ENCODE data around the gene OGDH. TPM values are rescaled to one million over a fixed set of nuclear protein-coding genes. Genes with fewer than 3 reads are reported as not detected.

The OGDH gene
- total and polyA plus RNA-seq, 7 donors: 39.0 to 102 (median 74.4) TPM

DNA sequence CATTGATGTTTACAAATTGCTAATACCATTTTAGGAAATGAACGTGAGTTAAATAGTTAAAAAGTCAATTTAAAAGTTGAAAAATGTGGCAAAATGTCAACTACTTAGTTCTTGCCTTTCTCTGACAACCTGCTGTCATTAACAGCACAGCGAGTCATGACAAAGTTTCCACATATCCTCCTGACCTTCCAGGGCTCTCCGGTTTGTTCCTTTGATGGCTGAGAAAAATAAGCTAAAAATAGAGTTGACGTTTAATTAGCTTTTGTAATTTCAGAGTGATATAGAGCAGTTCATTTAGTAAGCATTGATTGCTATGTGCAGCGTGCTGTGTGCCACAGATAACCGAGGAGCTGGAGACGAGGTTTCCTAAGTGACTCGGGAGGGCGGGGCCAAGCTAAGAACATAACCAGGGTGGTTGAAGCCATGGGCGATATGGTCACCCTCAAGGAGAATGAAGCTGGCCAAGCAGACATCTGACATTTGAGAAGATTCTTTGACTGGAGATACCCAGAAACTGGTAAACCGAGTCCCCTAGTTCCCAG lies 47.9 kb downstream of the OGDH start:
- Histone ChIP-seq H3K27ac (no peak overlapping the region), H3K9me3 (no peaks in the 10 kb centered on the region), H3K27me3 (no peaks in the 10 kb centered on the region), H3K36me3 (peaks cover 0 to 79% (median 11%) of the 10 kb centered on the region in 4 donors), H3K4me3 (no peak overlapping the region), H3K4me1 (peaks cover 0 to 11% (median 8%) of the 10 kb centered on the region in 4 donors)
- DNase-seq: no peak
- intact Hi-C loops (cut with DNase I): no loop called here
- WGBS, 2 donors: 86 to 94% methylated on average over 11 of the region's 11 CpGs
- TF ChIP-seq EP300 (IDR thresholded peaks at IDR 0.05): no peak
- TF ChIP-seq POLR2AphosphoS5 (IDR thresholded peaks at IDR 0.05): no peak
- TF ChIP-seq POLR2A (IDR thresholded peaks at IDR 0.05): no peak
- TF ChIP-seq, protein P1, sequence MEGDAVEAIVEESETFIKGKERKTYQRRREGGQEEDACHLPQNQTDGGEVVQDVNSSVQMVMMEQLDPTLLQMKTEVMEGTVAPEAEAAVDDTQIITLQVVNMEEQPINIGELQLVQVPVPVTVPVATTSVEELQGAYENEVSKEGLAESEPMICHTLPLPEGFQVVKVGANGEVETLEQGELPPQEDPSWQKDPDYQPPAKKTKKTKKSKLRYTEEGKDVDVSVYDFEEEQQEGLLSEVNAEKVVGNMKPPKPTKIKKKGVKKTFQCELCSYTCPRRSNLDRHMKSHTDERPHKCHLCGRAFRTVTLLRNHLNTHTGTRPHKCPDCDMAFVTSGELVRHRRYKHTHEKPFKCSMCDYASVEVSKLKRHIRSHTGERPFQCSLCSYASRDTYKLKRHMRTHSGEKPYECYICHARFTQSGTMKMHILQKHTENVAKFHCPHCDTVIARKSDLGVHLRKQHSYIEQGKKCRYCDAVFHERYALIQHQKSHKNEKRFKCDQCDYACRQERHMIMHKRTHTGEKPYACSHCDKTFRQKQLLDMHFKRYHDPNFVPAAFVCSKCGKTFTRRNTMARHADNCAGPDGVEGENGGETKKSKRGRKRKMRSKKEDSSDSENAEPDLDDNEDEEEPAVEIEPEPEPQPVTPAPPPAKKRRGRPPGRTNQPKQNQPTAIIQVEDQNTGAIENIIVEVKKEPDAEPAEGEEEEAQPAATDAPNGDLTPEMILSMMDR (IDR thresholded peaks at IDR 0.05): no peak

DNA sequence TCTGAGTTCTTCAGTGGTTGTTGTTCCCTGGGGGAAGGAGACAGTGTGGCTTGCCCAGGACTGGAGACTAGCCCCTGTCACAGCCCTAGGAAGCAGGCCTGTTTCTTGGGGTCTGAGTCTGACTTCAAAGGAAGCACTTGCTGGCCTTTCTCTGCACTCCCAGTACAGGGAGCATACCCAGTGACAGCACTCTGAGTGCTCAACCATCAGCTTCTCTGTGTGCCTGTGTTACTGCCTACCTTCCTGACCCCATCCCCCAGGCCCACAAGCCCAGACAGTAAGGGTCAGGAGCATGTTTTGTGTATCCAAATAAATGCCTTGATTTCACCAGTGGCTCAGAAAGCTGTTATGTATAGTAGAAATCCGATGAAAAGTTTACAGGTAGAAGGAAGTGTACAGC lies 48.9 kb downstream of the OGDH start:
- WGBS, 2 donors: 59 to 94% methylated on average over 1 of the region's 1 CpG
- intact Hi-C loops (cut with DNase I): no loop called here
- TF ChIP-seq EP300 (IDR thresholded peaks at IDR 0.05) (no peak), POLR2AphosphoS5 (IDR thresholded peaks at IDR 0.05) (no peak), POLR2A (IDR thresholded peaks at IDR 0.05) (no peak)
- TF ChIP-seq, protein P1 (IDR thresholded peaks at IDR 0.05): no peak
- Histone ChIP-seq H3K4me1 (peaks cover 0 to 10% (median 7%) of the 10 kb centered on the region in 4 donors), H3K27ac (no peak overlapping the region), H3K36me3 (peaks cover 0 to 70% (median 2%) of the 10 kb centered on the region in 4 donors), H3K4me3 (no peak overlapping the region), H3K27me3 (no peaks in the 10 kb centered on the region), H3K9me3 (no peaks in the 10 kb centered on the region)
- DNase-seq: no peak

DNA sequence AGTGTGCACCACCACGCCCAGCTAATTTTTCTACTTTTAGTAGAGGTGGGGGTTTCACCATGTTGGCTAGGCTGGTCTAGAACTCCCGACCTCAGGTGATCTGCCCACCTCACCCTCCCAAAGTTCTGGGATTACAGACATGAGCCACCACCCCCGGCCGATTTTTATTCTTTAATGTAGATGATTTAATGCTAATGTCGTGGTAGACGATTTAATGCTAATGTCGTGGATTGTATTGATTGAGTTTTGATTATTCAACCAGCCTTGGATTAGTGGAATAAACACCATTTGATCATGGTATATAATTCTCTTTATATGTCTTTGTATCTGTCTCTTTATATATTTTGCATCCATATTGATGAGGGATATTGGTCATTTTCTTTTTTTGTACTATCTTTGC lies 52.6 kb downstream of the OGDH start:
- 96% methylated on average over 7 of the region's 7 CpGs for WGBS, 2 donors
- no peak for TF ChIP-seq EP300 (IDR thresholded peaks at IDR 0.05)
- TF ChIP-seq POLR2AphosphoS5 (IDR thresholded peaks at IDR 0.05): no peak
- no peak for TF ChIP-seq POLR2A (IDR thresholded peaks at IDR 0.05)
- TF ChIP-seq, protein P1 (IDR thresholded peaks at IDR 0.05): no peak
- intact Hi-C loops (cut with DNase I): no loop called here
- DNase-seq: no peak
- Histone ChIP-seq H3K9me3 (peaks cover 0 to 7% (median 2%) of the 10 kb centered on the region in 4 donors), H3K4me3 (no peak overlapping the region), H3K36me3 (peaks cover 0 to 64% (median 7%) of the 10 kb centered on the region in 4 donors), H3K4me1 (no peaks in the 10 kb centered on the region), H3K27ac (no peak overlapping the region), H3K27me3 (no peaks in the 10 kb centered on the region)

DNA sequence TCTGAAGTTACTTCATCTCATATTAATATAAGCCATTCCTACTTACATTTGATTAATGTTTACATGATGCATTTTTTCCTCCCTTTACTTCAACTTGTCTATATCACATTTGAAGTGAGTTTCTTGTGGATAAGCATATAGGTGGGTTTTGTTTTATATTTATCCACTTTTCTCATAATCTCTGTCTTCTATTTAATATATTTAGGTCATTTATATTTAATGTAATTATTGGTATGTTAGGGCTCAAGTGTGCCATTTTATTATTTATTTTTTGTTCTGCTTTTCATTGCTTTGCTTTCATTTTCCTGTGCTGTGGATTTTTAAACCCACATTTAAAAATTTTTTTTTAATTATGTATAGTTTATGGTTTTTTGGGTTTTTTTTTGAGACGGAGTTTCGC lies 54.8 kb downstream of the OGDH start:
- 95% methylated on average over 2 of the region's 2 CpGs for WGBS, 2 donors
- Histone ChIP-seq H3K27ac (no peak overlapping the region), H3K4me1 (peaks cover 0 to 7% (median 0%) of the 10 kb centered on the region in 4 donors), H3K36me3 (peaks cover 0 to 49% (median 12%) of the 10 kb centered on the region in 4 donors), H3K9me3 (peaks cover 0 to 7% (median 2%) of the 10 kb centered on the region in 4 donors), H3K4me3 (no peak overlapping the region), H3K27me3 (no peaks in the 10 kb centered on the region)
- no peak for TF ChIP-seq EP300 (IDR thresholded peaks at IDR 0.05)
- TF ChIP-seq, protein P1 (IDR thresholded peaks at IDR 0.05): no peak
- TF ChIP-seq POLR2A (IDR thresholded peaks at IDR 0.05): no peak
- no peak for TF ChIP-seq POLR2AphosphoS5 (IDR thresholded peaks at IDR 0.05)
- no peak for DNase-seq
- intact Hi-C loops (cut with DNase I): no loop called here
